Hematopoietic multipotent progenitor cell treated with erythropoietin and hydrocortisone succinate and interleukin-3 and kit ligand, for 4 days (in vitro differentiated cells): Measurements from ENCODE around the gene ZC3H4.

Experiments
- DNase-seq: peaks from one replicate; pipeline ENCODE4 v3.0.0-alpha.2; 2015

The ZC3H4 gene

GRCh38 chr19:47044946-47045866 is 68.4 kb downstream of the ZC3H4 start:
- DNase-seq: no peak

GRCh38 chr19:47040869-47041268 is 72.7 kb downstream of the ZC3H4 start:
- DNase-seq: no peak

GRCh38 chr19:47039239-47039874 is 74.2 kb downstream of the ZC3H4 start:
- DNase-seq: no peak

- no peak for DNase-seq
Measured at GRCh38 chr19:47037766-47038165, 75.8 kb downstream of the ZC3H4 start.

- DNase-seq: peak; percentile 54
Measured at GRCh38 chr19:47036097-47036651, 77.4 kb downstream of the ZC3H4 start.

GRCh38 chr19:47035127-47036096 is 78.2 kb downstream of the ZC3H4 start:
- DNase-seq: peak; percentile 94

- peak; percentile 56 for DNase-seq
Measured at GRCh38 chr19:47032171-47032811, 81.3 kb downstream of the ZC3H4 start.

GRCh38 chr19:47028195-47028601 is 85.4 kb downstream of the ZC3H4 start:
- DNase-seq: no peak

GRCh38 chr19:47027586-47028088 is 85.9 kb downstream of the ZC3H4 start:
- DNase-seq: no peak

- DNase-seq: no peak
Measured at GRCh38 chr19:47026889-47027288, 86.7 kb downstream of the ZC3H4 start.

- DNase-seq: no peak
Measured at GRCh38 chr19:47026156-47026555, 87.4 kb downstream of the ZC3H4 start.

- no peak for DNase-seq
Measured at GRCh38 chr19:47024502-47024901, 89.1 kb downstream of the ZC3H4 start.

GRCh38 chr19:47023448-47023794 is 90.2 kb downstream of the ZC3H4 start:
- DNase-seq: no peak

GRCh38 chr19:47022541-47023447 is 90.8 kb downstream of the ZC3H4 start:
- DNase-seq: no peak

GRCh38 chr19:47022140-47022536 is 91.4 kb downstream of the ZC3H4 start:
- DNase-seq: no peak

- DNase-seq: no peak
Measured at GRCh38 chr19:47021536-47022139, 91.9 kb downstream of the ZC3H4 start.

- no peak for DNase-seq
Measured at GRCh38 chr19:47020992-47021496, 92.5 kb downstream of the ZC3H4 start.

GRCh38 chr19:47020132-47020805 is 93.3 kb downstream of the ZC3H4 start:
- no peak for DNase-seq

GRCh38 chr19:47019431-47020041 is 94.0 kb downstream of the ZC3H4 start, which contains the start of gene NPAS1:
Gene NPAS1 (plus strand): TSS chr19:47019837. CDS start chr19:47021048, 1,211 bp downstream.
- DNase-seq: no peak
